OCI-LY1 (cell line): ENCODE data around the gene CNN3.

ENCODE experiments used
- CTCF ChIP-seq: fragments of 200-600 bp; sonication (generic), shearing (Covaris generic); IDR thresholded peaks from 2 replicates; pipeline ENCODE4 v1.5.1; 2017; ENCODE audit warnings: mild to moderate bottlenecking, antibody characterized with exemption, low read length, moderate library complexity, mixed read lengths
- EZH2 ChIP-seq: fragments of 200-600 bp; sonication (generic), shearing (Covaris generic); IDR thresholded peaks from 2 replicates; pipeline ENCODE4 v1.8.0; 2017; ENCODE audit warnings: borderline replicate concordance, mixed run types, mild to moderate bottlenecking, antibody characterized with exemption, low read length, moderate library complexity, mixed read lengths

- TF ChIP-seq CTCF (no peak), EZH2 (no peak)
These were observed 20.5 kb downstream of the CNN3 start for GRCh38 chr1:94906382-94906781.
